Gastroesophageal sphincter (tissue), 4 donors: ENCODE measurements around the gene NDE1. TPM values are rescaled to one million over a fixed set of nuclear protein-coding genes. Genes with fewer than 3 reads are reported as not detected.
"Not testable (repeated sequence)": the region's sequence is repeated elsewhere in the genome, so short reads cannot be mapped to it uniquely, and the experiment has no call there.

Experiments
- ATAC-seq: fragments of 150-250 bp; one replicate; pipeline ENCODE4 v1.9.1; 2016; ENCODE audit warnings: mild to moderate bottlenecking, moderate library complexity
- H3K27ac ChIP-seq, 4 donors: fragments of 200-600 bp; sonication (generic) in 3 of 4; 1 replicate in 3 of 4; 2 replicates in 1 of 4; pipeline ENCODE4 v1.5.1; 2016 to 2019
- H3K27me3 ChIP-seq: fragments of 200-600 bp; sonication (generic); one replicate; pipeline ENCODE4 v1.5.1; 2019
- H3K36me3 ChIP-seq, 2 donors: fragments of 200-600 bp; sonication (generic); one replicate each; pipeline ENCODE4 v1.5.1; 2019; ENCODE audit warnings: control low read depth in 1 of 2
- H3K4me1 ChIP-seq, 3 donors: fragments of 200-600 bp; sonication (generic); 1 replicate in 2 of 3; 2 replicates in 1 of 3; pipeline ENCODE4 v1.5.1; 2016 to 2019; ENCODE audit warnings: control low read depth in 2 of 3
- H3K4me3 ChIP-seq, 2 donors: fragments of 200-600 bp; sonication (generic); one replicate each; pipeline ENCODE4 v1.5.1; 2019; ENCODE audit warnings: mild to moderate bottlenecking in 1 of 2, moderate library complexity in 1 of 2
- H3K9me3 ChIP-seq, 3 donors: fragments of 200-600 bp; sonication (generic); one replicate each; pipeline ENCODE4 v1.5.1; 2017 to 2019; ENCODE audit warnings: control low read depth in 2 of 3
- EP300 ChIP-seq: sonication (generic); formaldehyde crosslinking; IDR thresholded peaks from one replicate; pipeline ENCODE4 v1.6.1; 2017; ENCODE audit warnings: antibody characterized with exemption, mild to moderate bottlenecking
- POLR2A ChIP-seq, 2 donors: fragments of 450-650 bp; IDR thresholded peaks; one replicate each; pipeline ENCODE4 v1.6.1; 2017; ENCODE audit warnings: antibody characterized with exemption in 2 of 2, mild to moderate bottlenecking in 2 of 2, moderate library complexity in 1 of 2
- POLR2AphosphoS5 ChIP-seq: sonication (generic); formaldehyde crosslinking; IDR thresholded peaks from one replicate; pipeline ENCODE4 v1.6.1; 2017; ENCODE audit warnings: antibody characterized with exemption
- WGBS, 2 donors: methylation state at CpG; one replicate each; pipeline ENCODE4 v1.1.5; 2018; ENCODE audit warnings: low coverage in 1 of 2; 5-methylcytosine and 5-hydroxymethylcytosine counted together
- total RNA-seq, 4 donors: library from RNA; depleted of rRNA; stranded (reverse); fragments of >200 nt; gene quantifications; one replicate each; pipeline ENCODE4 v1.1.0, GENCODE V29; 2016
- TF ChIP-seq, protein P1 (sequence below), 4 experiments: fragments of 200-600 bp in 2 of 4; fragments of 450-650 bp in 2 of 4; sonication (generic) in 1 of 4; IDR thresholded peaks; one replicate each; pipeline ENCODE4 v1.5.1; 2017 to 2019; ENCODE audit warnings: antibody characterized with exemption in 4 of 4, mild to moderate bottlenecking in 2 of 4, moderate library complexity in 2 of 4

The NDE1 gene
- total RNA-seq, 4 donors from 2014 or later: 34.9 to 123 (median 62.3) TPM

DNA sequence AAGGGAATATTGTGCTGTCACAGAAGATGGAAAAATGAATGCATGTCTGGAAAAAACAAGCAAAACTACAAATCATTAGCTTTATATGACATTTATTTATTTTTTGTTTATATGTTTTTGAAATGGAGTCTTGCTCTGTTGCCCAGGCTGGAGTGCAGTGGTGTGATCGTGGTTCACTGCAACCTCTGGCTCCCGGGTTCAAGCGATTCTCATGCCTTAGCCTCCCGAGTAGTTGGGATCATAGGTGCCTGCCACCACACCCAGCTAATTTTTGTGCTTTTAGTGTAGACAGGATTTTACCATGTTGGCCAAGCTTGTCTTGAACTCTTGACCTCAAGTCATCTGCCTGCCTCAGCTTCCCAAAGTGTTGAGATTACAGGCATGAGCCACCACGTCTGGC is 8.5 kb downstream of the NDE1 start:
- Histone ChIP-seq H3K9me3 (no peaks in the 10 kb centered on the region), H3K27ac (no peak overlapping the region), H3K27me3 (no peaks in the 10 kb centered on the region), H3K4me3 (no peak overlapping the region), H3K36me3 (peaks cover 0 to 13% of the 10 kb centered on the region in 2 donors), H3K4me1 (peaks cover 0 to 53% (median 6%) of the 10 kb centered on the region in 3 donors)
- 86 to 89% methylated on average over 1 to 5 of the region's 5 CpGs for WGBS, 2 donors
- TF ChIP-seq EP300 (no peak), POLR2A (IDR thresholded peaks at IDR 0.05) (no peak)
- TF ChIP-seq, protein P1, sequence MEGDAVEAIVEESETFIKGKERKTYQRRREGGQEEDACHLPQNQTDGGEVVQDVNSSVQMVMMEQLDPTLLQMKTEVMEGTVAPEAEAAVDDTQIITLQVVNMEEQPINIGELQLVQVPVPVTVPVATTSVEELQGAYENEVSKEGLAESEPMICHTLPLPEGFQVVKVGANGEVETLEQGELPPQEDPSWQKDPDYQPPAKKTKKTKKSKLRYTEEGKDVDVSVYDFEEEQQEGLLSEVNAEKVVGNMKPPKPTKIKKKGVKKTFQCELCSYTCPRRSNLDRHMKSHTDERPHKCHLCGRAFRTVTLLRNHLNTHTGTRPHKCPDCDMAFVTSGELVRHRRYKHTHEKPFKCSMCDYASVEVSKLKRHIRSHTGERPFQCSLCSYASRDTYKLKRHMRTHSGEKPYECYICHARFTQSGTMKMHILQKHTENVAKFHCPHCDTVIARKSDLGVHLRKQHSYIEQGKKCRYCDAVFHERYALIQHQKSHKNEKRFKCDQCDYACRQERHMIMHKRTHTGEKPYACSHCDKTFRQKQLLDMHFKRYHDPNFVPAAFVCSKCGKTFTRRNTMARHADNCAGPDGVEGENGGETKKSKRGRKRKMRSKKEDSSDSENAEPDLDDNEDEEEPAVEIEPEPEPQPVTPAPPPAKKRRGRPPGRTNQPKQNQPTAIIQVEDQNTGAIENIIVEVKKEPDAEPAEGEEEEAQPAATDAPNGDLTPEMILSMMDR (IDR thresholded peaks at IDR 0.05): no peak
- no peak for ATAC-seq

DNA sequence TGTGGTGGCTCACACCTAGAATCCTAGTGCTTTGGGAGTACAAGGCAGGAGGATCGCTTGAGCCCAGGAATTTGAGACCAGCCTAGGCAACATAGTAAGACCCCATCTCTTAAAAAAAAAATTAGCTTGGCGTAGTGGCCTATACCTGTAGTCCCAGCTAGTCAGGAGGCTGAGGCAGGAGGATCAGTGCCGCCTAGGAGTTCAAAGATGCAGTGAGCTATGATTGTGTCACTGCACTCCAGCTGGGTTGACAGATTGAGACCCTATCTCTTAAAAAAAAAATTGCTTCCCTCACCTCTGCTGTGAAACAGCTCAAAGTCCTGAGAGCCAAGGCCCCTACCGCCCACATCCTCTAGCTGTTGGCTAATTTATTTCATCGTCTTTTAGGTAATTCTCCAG is 10.2 kb downstream of the NDE1 start:
- H3K4me3 ChIP-seq: no peak overlapping the region
- 71 to 76% methylated on average over 4 to 5 of the region's 5 CpGs for WGBS, 2 donors
- TF ChIP-seq EP300 (no peak), POLR2AphosphoS5 (no peak)
- peak overlapping the region in 3 of 4 donors; percentile 40 to 70 (median 50) for H3K27ac ChIP-seq
- no peaks in the 10 kb centered on the region for H3K9me3 ChIP-seq
- ATAC-seq: no peak
- H3K27me3 ChIP-seq: no peaks in the 10 kb centered on the region
- H3K4me1 ChIP-seq: peaks cover 0 to 37% (median 0%) of the 10 kb centered on the region in 3 donors
- peaks cover 0 to 28% of the 10 kb centered on the region in 2 donors for H3K36me3 ChIP-seq

DNA sequence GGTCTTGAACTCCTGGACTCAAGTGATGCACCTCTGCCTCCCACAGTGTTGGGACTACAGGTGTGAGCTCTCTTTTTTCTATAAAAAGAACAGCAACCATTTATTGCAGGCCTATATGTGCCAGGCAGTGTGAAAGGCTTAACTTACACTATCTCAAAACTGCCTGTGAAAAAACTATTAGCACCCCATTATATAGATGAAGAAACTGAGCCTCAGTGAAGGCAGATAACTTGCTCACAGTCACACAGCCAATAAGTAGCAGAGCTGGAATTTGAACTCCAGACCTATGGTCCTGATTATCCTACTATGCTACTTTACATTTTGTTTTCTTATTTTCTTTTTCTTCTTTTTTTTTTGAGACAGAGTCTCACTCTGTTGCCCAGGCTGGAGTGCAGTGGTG is 15.1 kb downstream of the NDE1 start:
- TF ChIP-seq POLR2AphosphoS5 (no peak), EP300 (no peak), POLR2A (IDR thresholded peaks at IDR 0.05) (no peak)
- TF ChIP-seq, protein P1 (IDR thresholded peaks at IDR 0.05): no peak
- no peak for ATAC-seq
- H3K27ac ChIP-seq: no peak overlapping the region
- no peak overlapping the region for H3K4me3 ChIP-seq
- H3K27me3 ChIP-seq: no peaks in the 10 kb centered on the region
- peaks cover 0 to 16% (median 0%) of the 10 kb centered on the region in 3 donors for H3K4me1 ChIP-seq
- no peaks in the 10 kb centered on the region for H3K9me3 ChIP-seq
- peaks cover 0 to 70% of the 10 kb centered on the region in 2 donors for H3K36me3 ChIP-seq

DNA sequence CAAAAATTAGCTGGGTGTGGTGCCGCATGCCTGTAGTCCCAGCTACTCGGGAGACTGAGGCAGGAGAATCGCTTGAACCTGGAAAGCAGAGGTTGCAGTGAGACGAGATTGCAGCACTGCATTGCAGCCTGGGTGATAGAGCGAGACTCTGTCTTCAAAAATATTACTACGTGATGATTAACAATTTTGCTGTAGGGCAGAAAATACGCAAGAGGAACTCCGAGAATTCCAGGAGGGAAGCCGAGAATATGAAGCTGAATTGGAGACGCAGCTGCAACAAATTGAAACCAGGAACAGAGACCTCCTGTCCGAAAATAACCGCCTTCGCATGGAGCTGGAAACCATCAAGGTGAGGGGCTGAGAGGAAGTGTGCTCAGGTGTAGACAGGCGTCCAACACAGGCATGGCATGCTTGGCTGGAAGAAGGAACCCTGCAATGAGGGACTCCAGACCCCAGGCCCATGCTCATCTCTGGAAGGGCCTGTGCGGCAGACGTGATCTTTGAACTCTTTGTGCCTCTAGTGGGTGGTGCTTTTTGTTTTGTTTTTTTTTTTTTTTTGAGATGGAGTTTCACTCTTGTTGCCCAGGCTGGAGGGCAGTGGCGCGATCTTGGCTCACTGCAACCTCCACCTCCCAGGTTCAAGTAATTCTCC is 17.2 kb downstream of the NDE1 start:
- peaks cover 0 to 81% of the 10 kb centered on the region in 2 donors for H3K36me3 ChIP-seq
- ATAC-seq: no peak
- 81 to 85% methylated on average over 6 to 10 of the region's 18 CpGs for WGBS, 2 donors

DNA sequence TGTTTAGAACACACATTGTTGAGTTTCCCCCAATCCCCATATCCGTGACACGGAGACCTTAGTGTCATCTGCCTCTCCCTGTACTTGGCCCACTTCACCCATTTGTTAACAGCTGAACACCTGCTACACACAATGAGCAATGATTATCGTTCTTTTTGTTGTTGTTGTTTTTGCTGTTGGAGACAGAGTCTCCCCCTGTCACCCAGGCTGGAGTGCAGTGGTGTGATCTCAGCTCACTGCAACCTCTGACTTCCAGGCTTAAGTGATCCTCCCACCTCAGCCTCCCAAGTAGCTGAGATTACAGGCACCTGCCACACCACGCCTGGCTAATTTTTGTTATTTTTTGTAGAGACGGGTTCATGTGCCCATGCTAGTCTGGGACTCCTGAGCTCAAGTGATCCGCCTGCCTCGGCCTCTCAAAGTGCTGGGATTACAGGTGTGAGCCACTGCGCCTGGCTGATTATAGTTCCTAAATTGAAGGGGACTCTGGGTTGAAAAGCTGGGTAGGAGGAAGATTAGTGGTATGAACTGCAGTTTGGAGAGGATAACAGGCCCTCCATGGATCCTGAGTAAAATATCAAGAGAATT is 21.6 kb downstream of the NDE1 start:
- Histone ChIP-seq H3K27ac (peak overlapping the region in 3 of 4 donors; percentile 81 to 93 (median 88)), H3K36me3 (peaks cover 0 to 45% of the 10 kb centered on the region in 2 donors), H3K9me3 (no peaks in the 10 kb centered on the region), H3K27me3 (no peaks in the 10 kb centered on the region), H3K4me1 (peaks cover 0 to 37% (median 20%) of the 10 kb centered on the region in 3 donors), H3K4me3 (no peak overlapping the region)
- ATAC-seq: no peak
- WGBS, 2 donors: 79 to 91% methylated on average over 3 of the region's 8 CpGs
- no peak for TF ChIP-seq EP300

More for the DNA sequence above, 17.2 kb downstream of the NDE1 start:
- Histone ChIP-seq H3K4me3 (no peak overlapping the region), H3K9me3 (no peaks in the 10 kb centered on the region), H3K4me1 (peaks cover 0 to 9% (median 8%) of the 10 kb centered on the region in 3 donors), H3K27me3 (no peaks in the 10 kb centered on the region), H3K27ac (no peak overlapping the region)
- TF ChIP-seq, protein P1 (IDR thresholded peaks at IDR 0.05): no peak
- TF ChIP-seq POLR2A (IDR thresholded peaks at IDR 0.05) (no peak), EP300 (no peak), POLR2AphosphoS5 (no peak)

DNA sequence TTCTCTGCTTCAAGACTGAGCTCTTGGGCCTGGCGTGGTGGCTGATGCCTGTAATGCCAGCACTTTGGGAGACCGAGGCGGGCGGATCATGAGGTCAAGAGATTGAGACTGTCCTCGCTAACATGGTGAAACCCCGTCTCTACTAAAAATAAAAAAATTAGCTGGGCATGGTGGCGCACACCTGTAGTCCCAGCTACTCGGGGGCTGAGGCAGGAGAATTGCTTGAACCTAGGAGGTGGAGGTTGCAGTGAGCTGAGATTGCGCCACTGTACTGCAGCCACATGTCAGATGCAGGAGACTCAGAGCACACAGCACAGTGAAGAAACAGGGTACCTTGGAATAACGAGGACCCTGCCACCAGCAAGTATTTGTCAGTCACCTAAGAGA is 22.1 kb downstream of the NDE1 start:
- H3K4me3 ChIP-seq, H3K27me3 ChIP-seq, H3K9me3 ChIP-seq: not testable (repeated sequence)
- 77% methylated on average over 7 of the region's 10 CpGs; no CpG with 5 or more reads in 1 of the 2 donors for WGBS, 2 donors
- H3K4me1 ChIP-seq: peaks cover 0 to 37% (median 20%) of the 10 kb centered on the region in 3 donors
- peak overlapping the region; percentile 41 to 93 (median 84) for H3K27ac ChIP-seq
- peak; percentile 22 for ATAC-seq
- peaks cover 0 to 45% of the 10 kb centered on the region in 2 donors for H3K36me3 ChIP-seq
